Stimulated activated naive CD4-positive, alpha-beta T cell (primary cell): ENCODE measurements around the gene FCER1G.

Experiments
- DNase-seq, 6 experiments: peaks; one replicate each; lab custom pipeline; 2025; lab: John Stamatoyannopoulos, UW

FCER1G gene

GRCh38 chr1:161215076-161215475, at the start of gene FCER1G:
Gene FCER1G, plus strand, starts transcription at chr1:161215295. Its CDS starts 27 bp downstream, at chr1:161215322.
- no peak for DNase-seq

GRCh38 chr1:161165742-161166668, 49.1 kb upstream of the FCER1G start, which contains the start of gene PPOX:
Gene PPOX, plus strand, starts transcription at chr1:161166426. Its CDS starts 422 bp downstream, at chr1:161166848.
- DNase-seq: peak; percentile 86 to 96 (median 92)

- no peak for DNase-seq
Measured at GRCh38 chr1:161166669-161167548, 48.2 kb upstream of the FCER1G start.

- DNase-seq: no peak
Measured at GRCh38 chr1:161168906-161169305, 46.2 kb upstream of the FCER1G start.

GRCh38 chr1:161171191-161171590, 43.9 kb upstream of the FCER1G start:
- DNase-seq: no peak

- no peak for DNase-seq
Measured at GRCh38 chr1:161171696-161172095, 43.4 kb upstream of the FCER1G start.

- no peak for DNase-seq
Measured at GRCh38 chr1:161172349-161172748, 42.7 kb upstream of the FCER1G start.

- no peak for DNase-seq
Measured at GRCh38 chr1:161172776-161173376, 42.2 kb upstream of the FCER1G start.

- no peak for DNase-seq
Measured at GRCh38 chr1:161173711-161174110, 41.4 kb upstream of the FCER1G start.

GRCh38 chr1:161174911-161175310, 40.2 kb upstream of the FCER1G start:
- no peak for DNase-seq

- no peak for DNase-seq
Measured at GRCh38 chr1:161175771-161176453, 39.2 kb upstream of the FCER1G start.

- DNase-seq: no peak
Measured at GRCh38 chr1:161176468-161177111, 38.5 kb upstream of the FCER1G start.

GRCh38 chr1:161177112-161177935, 37.8 kb upstream of the FCER1G start, which contains the start of gene B4GALT3:
Gene B4GALT3, minus strand, starts transcription at chr1:161177507. Its CDS starts 1,447 bp downstream, at chr1:161176060.
- peak; percentile 83 to 98 (median 90) for DNase-seq

- no peak for DNase-seq
Measured at GRCh38 chr1:161177936-161178244, 37.2 kb upstream of the FCER1G start.

- no peak for DNase-seq
Measured at GRCh38 chr1:161179698-161180097, 35.4 kb upstream of the FCER1G start.

GRCh38 chr1:161180639-161181038, 34.5 kb upstream of the FCER1G start:
- peak in 1 of 6 experiments; percentile 14 for DNase-seq

GRCh38 chr1:161182214-161182613, 32.9 kb upstream of the FCER1G start:
- DNase-seq: peak in 5 of 6 experiments; percentile 8 to 65 (median 50)

GRCh38 chr1:161185282-161185682, 29.8 kb upstream of the FCER1G start:
- DNase-seq: peak; percentile 47 to 91 (median 81)

GRCh38 chr1:161185732-161186311, 29.3 kb upstream of the FCER1G start:
- DNase-seq: peak in 2 of 6 experiments; percentile 52 to 58

- DNase-seq: peak in 1 of 6 experiments; percentile 13
Measured at GRCh38 chr1:161187311-161187710, 27.8 kb upstream of the FCER1G start.
